GM18870 (cell line): ENCODE data around the gene CD81.

ENCODE experiments used
- ATAC-seq: cut with Tn5 transposase; IDR thresholded peaks from one replicate; pipeline ENCODE4 v1.9.1; 2021; ENCODE audit warnings: moderate library complexity; ENCODE audit not compliant: unreplicated experiment

Gene CD81

GRCh38 chr11:2374456-2375201, 2.5 kb upstream of the CD81 start:
- ATAC-seq = no peak

DNA sequence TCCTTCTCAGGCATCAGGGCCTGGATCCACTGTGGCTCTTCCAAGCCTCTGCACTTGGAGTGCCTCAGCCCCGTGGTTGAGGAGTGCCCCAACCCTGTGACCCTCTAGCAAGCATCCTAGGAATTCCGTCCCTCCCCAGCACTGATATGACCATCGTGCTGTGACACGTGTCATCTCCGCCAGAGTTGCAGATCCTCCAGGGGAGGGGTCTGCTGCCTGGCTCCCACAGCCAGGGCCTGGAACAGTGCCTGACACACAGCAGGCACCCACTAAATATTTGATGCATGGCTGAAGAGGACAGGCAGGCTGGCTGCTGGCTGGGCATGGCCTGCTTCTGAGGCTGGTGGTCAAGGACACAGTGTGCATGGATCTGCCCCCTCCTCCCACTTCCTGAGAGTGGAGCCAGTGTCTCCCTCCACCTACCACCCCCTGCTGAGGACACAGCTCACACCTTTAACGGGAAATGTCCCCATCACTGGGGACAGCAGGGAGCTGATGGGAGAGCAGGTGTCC, 1.7 kb upstream of the CD81 start:
- ATAC-seq = no peak

- no peak for ATAC-seq
Measured at GRCh38 chr11:2375964-2376551, 1.1 kb upstream of the CD81 start.

DNA sequence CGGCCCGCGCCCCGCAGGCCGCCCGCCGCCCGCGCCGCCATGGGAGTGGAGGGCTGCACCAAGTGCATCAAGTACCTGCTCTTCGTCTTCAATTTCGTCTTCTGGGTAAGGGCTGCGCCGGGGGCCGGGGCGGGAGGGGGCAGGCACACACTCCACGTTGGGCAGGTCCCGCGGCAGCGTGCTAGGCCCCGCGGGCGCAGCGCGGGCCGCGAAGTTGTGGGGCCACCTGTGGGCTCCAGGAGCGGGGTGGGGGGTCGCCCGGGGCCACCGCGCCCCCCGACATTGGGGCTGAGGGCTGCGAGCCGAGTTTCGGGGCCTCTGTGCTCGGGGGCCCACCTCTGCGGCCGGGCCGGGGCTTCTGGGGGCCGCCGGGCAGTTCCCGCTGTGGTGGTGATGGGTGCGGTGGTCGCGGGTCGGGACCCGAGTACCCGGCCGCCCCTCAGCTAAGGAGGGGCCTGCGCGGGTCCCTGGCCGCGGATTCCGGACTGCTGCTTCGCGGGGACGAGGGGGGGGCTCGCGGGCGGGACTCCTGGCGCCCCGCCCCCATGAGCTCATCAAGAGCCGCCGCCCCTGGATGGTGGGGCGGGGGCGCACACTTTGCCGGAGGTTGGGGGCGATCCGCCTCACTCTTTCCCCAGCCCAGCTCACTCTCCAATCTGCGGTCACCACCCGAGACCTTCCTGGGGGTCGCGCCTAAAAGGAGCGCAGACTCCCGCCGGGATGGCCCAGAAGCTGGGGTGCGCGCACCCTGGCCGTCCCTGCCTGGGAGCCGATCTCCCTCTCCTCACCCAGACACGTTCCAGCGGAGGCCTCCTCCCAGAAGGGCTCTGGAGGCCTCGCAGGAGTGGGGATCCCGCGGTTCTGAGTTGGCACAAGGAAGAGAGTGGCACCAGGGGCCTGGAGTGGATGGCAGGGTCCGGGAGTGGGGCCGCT, 667 bp downstream of the CD81 start:
- ATAC-seq = no peak

DNA sequence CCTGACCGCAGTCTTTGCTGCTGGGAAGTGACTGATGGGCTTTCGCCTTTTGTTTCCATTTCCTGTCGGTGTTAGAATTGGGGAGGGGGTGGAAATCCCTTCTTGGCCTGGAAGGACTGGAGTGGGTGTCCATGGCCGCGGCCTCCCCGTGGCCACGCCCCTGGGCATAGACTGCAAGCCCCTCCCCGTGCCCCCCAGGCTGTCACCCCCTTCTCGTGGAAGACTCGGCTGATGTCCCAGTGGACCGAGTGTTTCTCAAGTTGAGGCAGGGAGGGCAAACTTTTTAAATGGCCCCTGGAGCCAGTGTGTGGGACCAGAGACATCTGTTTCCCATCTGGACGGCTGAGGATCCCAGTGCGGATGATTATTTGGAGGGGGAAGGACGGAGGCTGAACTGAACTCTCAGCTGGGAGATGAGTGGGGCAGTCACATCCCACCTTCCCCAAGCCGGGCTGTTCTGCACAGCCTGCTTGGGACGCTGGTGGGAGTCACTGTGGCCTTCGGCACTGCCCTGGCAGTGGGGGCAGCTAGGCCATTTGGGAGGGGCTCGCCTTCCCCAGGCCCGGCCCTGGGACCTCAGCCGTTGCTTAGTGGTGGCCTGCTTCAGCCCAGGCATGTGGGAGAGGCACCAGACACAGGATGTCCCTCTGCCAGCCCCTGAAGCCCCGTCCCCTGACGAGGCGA, 1.6 kb downstream of the CD81 start:
- ATAC-seq = no peak

DNA sequence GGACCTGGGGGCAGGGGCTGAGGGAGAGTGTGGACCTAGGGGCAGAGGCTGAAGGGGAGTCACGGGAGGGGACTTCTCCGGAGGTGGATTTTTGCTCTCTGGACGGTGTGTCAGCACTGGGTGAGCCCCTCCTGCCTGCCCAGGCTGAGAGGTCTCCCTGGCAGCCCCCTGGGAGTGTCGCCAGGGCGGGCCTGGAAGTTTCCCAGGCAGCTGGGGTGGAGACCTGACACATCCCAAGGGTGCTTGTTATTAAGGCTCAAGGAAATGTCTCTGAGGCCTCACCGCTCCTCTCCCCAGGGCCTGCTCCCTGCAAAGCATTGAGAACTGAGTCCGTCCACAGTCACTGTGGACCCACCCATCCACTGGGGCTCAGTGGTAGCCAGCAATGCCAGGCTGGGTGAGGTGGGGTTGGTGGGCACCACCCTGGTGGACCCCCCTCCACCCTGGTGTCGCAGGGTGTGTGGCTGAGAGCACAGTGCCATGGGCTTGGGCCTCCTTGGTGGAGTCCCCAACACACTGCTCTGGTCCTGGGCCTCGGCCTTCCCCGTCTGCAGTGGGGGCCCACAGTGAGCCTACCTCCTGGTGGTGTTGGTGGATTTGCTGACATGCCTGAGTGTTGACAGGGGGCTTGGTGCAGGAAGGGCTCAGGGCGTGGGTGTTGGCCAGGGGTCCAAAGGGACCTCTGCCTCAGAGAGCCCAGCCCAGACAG, 2.5 kb downstream of the CD81 start:
- ATAC-seq = no peak

GRCh38 chr11:2380396-2380795, 3.3 kb downstream of the CD81 start:
- ATAC-seq = no peak

GRCh38 chr11:2380807-2381350, 3.8 kb downstream of the CD81 start:
- no peak for ATAC-seq

DNA sequence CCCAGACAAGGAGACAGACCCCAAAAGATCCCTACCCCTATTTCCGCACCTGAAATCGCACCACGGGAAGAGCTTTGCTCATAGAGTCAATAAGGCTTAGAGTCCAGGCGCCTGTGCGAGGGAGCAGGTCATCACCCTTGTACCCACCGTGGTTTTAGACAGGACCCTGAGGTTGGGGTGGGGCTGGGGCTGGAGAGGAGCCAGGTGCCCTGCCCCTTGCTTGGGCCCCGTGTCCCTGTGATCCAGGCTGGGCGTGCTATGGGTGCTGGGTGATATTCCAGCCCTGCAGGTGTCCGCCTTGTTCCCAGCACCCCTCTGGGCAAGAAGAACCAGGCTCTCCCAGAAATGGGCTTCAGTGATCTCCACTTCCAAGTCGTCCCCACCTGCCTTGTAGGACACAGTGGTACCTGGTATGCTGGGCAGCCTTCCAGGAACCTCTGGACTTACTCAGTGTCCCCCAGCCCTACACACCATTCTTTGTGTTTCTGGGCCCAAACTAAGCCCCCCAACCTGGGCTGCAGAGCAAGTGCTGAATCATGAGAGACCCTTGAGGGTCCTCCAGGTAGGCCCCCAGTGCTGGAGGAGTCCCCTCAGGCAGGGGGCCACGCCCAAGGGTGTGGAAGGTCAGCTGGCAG, 4.5 kb downstream of the CD81 start:
- no peak for ATAC-seq

GRCh38 chr11:2382129-2382517, 5.0 kb downstream of the CD81 start:
- no peak for ATAC-seq

GRCh38 chr11:2382936-2383851, 6.1 kb downstream of the CD81 start:
- no peak for ATAC-seq

GRCh38 chr11:2383852-2384804, 7.0 kb downstream of the CD81 start:
- no peak for ATAC-seq

DNA sequence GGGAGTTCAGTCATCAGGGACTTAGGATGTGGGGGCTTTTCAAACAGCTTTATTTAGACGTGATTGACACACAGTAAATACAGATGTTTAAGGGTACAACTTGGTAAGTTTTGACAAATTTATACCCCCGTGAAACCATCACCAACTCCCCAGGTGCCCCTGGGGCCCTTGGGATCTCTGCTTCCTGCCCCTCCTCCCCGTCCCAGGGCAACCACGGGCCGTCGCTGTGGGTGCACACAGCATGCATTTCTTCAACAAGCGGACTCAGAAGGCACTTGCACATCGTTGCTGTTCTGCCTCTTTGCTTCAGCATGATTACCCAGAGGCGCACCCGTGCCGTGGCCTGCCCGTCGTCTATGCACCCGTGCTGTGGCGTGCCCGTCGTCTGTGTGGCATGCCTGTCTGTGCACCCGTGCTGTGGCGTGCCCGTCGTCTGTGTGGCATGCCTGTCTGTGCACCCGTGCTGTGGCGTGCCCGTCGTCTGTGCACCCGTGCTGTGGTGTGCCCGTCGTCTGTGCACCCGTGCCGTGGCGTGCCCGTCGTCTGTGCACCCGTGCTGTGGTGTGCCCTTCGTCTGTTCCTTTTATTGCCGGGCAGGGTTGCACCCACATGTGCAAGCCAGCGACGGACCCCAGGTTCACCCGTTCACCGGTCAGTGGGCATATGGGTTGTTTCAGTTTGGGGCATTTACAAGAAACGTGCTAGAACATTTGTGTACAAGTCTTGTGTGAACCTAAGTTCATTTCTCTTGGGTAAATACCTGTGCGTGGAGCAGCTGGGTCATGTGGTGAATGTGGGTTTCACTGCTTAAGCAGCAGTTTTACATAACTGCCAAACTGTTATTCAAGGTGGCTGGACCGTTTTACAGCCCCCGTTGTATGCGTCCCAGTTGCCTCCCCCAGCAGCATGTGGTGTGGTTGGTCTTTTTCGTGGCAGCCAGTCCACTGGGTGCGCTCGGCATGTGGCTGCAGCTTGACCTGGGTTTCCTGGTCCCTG, 8.3 kb downstream of the CD81 start:
- ATAC-seq = no peak

- no peak for ATAC-seq
Measured at GRCh38 chr11:2386591-2386990, 9.5 kb downstream of the CD81 start.

DNA sequence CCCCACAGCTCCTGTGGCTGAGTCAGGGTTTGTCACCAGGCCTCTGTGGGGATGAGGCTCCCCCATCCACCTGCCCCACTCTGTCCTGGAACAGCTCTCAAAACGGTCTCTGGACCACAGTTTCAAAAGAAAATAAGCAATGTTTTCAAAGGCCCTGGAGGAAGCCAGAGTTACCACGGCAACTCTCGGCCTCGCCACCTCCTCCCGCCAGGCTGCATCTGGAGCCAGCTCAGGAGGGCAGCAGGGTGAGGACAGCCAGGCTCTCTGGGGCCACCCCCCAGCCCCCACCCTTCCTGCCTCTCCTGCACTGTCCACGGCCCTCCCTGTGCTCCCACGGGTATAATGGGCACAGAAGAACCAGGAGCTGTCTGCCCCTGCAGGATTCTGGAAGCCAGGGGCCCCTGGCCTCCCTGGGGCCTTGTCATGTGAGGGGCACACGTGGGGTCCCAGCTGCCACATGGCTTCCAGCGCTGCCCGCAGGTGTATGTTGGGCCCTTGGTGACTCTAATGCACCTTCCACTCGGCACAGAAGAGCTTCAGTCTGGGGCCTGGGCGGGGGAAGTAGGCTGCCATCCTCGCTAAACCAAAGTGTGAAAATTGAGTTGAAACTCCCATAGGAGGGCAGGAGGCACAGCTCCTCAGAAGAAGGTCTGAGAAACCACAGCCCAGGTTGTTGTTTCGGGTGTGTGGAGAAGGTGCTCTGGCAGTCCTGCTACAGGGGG, 10.3 kb downstream of the CD81 start:
- ATAC-seq = no peak
